GM20431 (cell line): ENCODE measurements around the gene TMEM132D.
"Not testable (repeated sequence)": the region's sequence is repeated elsewhere in the genome, so short reads cannot be mapped to it uniquely, and the experiment has no call there.

Experiments
- in situ Hi-C: fragments of 300-500 bp; cut with MseI, MboI; formaldehyde crosslinking; loops from one replicate; pipeline ENCODE4 v1.15.0; 2020; ENCODE audit warnings: low sequenced_read_pairs; ENCODE audit not compliant: unreplicated experiment

TMEM132D gene

GRCh38 chr12:129226005-129226404 lies 677.8 kb downstream of the TMEM132D start:
- in situ Hi-C loops = no loop called here

GRCh38 chr12:129215556-129215955 lies 688.3 kb downstream of the TMEM132D start:
- in situ Hi-C loops = no loop called here

- in situ Hi-C loops = no loop called here
These were observed 690.3 kb downstream of the TMEM132D start for GRCh38 chr12:129213551-129213950.

GRCh38 chr12:129211862-129212630 lies 691.8 kb downstream of the TMEM132D start:
- in situ Hi-C loops = no loop called here

GRCh38 chr12:129208566-129208965 lies 695.3 kb downstream of the TMEM132D start:
- in situ Hi-C loops = no loop called here

- in situ Hi-C loops = no loop called here
These were observed 696.7 kb downstream of the TMEM132D start for GRCh38 chr12:129207084-129207483.

GRCh38 chr12:129203456-129203855 lies 700.4 kb downstream of the TMEM132D start:
- in situ Hi-C loops = no loop called here

GRCh38 chr12:129202109-129202814 lies 701.6 kb downstream of the TMEM132D start:
- in situ Hi-C loops = no loop called here

- in situ Hi-C loops = no loop called here
These were observed 702.8 kb downstream of the TMEM132D start for GRCh38 chr12:129201029-129201428.

- in situ Hi-C loops = no loop called here
These were observed 703.2 kb downstream of the TMEM132D start for GRCh38 chr12:129200576-129200975.

GRCh38 chr12:129196927-129197326 lies 706.9 kb downstream of the TMEM132D start:
- in situ Hi-C loops = no loop called here

- in situ Hi-C loops = no loop called here
These were observed 708.7 kb downstream of the TMEM132D start for GRCh38 chr12:129195081-129195480.

GRCh38 chr12:129193263-129193871 lies 710.5 kb downstream of the TMEM132D start:
- in situ Hi-C loops = no loop called here

GRCh38 chr12:129190827-129191226 lies 713.0 kb downstream of the TMEM132D start:
- in situ Hi-C loops = no loop called here

GRCh38 chr12:129189879-129190278 lies 713.9 kb downstream of the TMEM132D start:
- in situ Hi-C loops = not testable (repeated sequence)

GRCh38 chr12:129186952-129187351 lies 716.9 kb downstream of the TMEM132D start:
- in situ Hi-C loops = no loop called here

- in situ Hi-C loops = no loop called here
These were observed 718.0 kb downstream of the TMEM132D start for GRCh38 chr12:129185855-129186254.

GRCh38 chr12:129184127-129184928 lies 719.5 kb downstream of the TMEM132D start:
- in situ Hi-C loops = no loop called here

GRCh38 chr12:129179941-129180553 lies 723.8 kb downstream of the TMEM132D start:
- in situ Hi-C loops = no loop called here

- in situ Hi-C loops = no loop called here
These were observed 733.9 kb downstream of the TMEM132D start for GRCh38 chr12:129169928-129170327.
